Breast epithelium (tissue), 3 donors: ENCODE results near the gene KCNK7.

ENCODE experiments used
- POLR2A ChIP-seq: fragments of 450-650 bp; IDR thresholded peaks from one replicate; pipeline ENCODE4 v1.6.1; 2016; ENCODE audit warnings: antibody characterized with exemption, mild to moderate bottlenecking, moderate library complexity
- POLR2AphosphoS5 ChIP-seq, 3 donors: sonication (generic); formaldehyde crosslinking; IDR thresholded peaks; one replicate each; pipeline ENCODE4 v1.6.1; 2017; ENCODE audit warnings: antibody characterized with exemption in 3 of 3
- TF ChIP-seq, protein P1 (sequence below), 3 donors: fragments of 450-650 bp; IDR thresholded peaks; one replicate each; pipeline ENCODE4 v1.5.1; 2016 to 2017; ENCODE audit warnings: antibody characterized with exemption in 3 of 3, mild to moderate bottlenecking in 3 of 3, moderate library complexity in 3 of 3

- TF ChIP-seq, protein P1, sequence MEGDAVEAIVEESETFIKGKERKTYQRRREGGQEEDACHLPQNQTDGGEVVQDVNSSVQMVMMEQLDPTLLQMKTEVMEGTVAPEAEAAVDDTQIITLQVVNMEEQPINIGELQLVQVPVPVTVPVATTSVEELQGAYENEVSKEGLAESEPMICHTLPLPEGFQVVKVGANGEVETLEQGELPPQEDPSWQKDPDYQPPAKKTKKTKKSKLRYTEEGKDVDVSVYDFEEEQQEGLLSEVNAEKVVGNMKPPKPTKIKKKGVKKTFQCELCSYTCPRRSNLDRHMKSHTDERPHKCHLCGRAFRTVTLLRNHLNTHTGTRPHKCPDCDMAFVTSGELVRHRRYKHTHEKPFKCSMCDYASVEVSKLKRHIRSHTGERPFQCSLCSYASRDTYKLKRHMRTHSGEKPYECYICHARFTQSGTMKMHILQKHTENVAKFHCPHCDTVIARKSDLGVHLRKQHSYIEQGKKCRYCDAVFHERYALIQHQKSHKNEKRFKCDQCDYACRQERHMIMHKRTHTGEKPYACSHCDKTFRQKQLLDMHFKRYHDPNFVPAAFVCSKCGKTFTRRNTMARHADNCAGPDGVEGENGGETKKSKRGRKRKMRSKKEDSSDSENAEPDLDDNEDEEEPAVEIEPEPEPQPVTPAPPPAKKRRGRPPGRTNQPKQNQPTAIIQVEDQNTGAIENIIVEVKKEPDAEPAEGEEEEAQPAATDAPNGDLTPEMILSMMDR (IDR thresholded peaks at IDR 0.05) = no peak
- TF ChIP-seq POLR2A (no peak), POLR2AphosphoS5 (IDR thresholded peaks at IDR 0.05) (no peak)
Observed at GRCh38 chr11:65565624-65566453, 29.8 kb downstream of the KCNK7 start.
